Left ventricle myocardium inferior (tissue), 1 donor: ENCODE data around the gene UNC45A. TPM values are rescaled to one million over a fixed set of nuclear protein-coding genes. Genes with fewer than 3 reads are reported as not detected.

Experiments used
- DNase-seq: peaks from one replicate; pipeline ENCODE4 v3.0.0-alpha.2; 2020
- H3K27ac ChIP-seq: fragments of 200-600 bp; replicated peaks from 2 replicates; pipeline ENCODE4 v1.8.0; 2021
- H3K27me3 ChIP-seq: fragments of 200-600 bp; 2 replicates; pipeline ENCODE4 v1.8.0; 2021; ENCODE audit warnings: low read depth
- H3K36me3 ChIP-seq: fragments of 200-600 bp; 2 replicates; pipeline ENCODE4 v1.8.0; 2021
- H3K4me1 ChIP-seq: fragments of 200-600 bp; 2 replicates; pipeline ENCODE4 v1.8.0; 2021
- H3K4me3 ChIP-seq: fragments of 200-600 bp; 2 replicates; pipeline ENCODE4 v1.8.0; 2021; ENCODE audit warnings: mild to moderate bottlenecking, moderate library complexity
- H3K9me3 ChIP-seq: fragments of 200-600 bp; replicated peaks from 2 replicates; pipeline ENCODE4 v1.8.0; 2021
- CTCF ChIP-seq: fragments of 200-600 bp; IDR thresholded peaks from 2 replicates; pipeline ENCODE4 v1.8.0; 2021; ENCODE audit warnings: antibody characterized with exemption, mild to moderate bottlenecking, borderline replicate concordance
- intact Hi-C: fragments of 100-400 bp; cut with micrococcal nuclease; formaldehyde crosslinking; loops from one replicate; pipeline ENCODE4 v1.11.0; 2022
- total RNA-seq: library from RNA; stranded (reverse); fragmentation: NEBNext Ultra II Directional; extraction: Animal tissue kit (Norgen Biotek cat#: 25700); gene quantifications from one replicate; pipeline ENCODE4 v1.2.1, GENCODE V29; 2021
- donor health status: DM: no; HTN: yes; CAD: no; lungs with severe emphysema.

UNC45A gene
- total RNA-seq, 1 donor from 2014 or later: 21.9 TPM

- H3K4me3 ChIP-seq: no peak overlapping the region
- intact Hi-C loops: no loop called here
- TF ChIP-seq CTCF: no peak
- peaks cover 43% of the 10 kb centered on the region for H3K4me1 ChIP-seq
- H3K27me3 ChIP-seq: no peaks in the 10 kb centered on the region
- no peak for DNase-seq
- no peak overlapping the region for H3K27ac ChIP-seq
- no peaks in the 10 kb centered on the region for H3K9me3 ChIP-seq
- peaks cover 60% of the 10 kb centered on the region for H3K36me3 ChIP-seq
Measured at GRCh38 chr15:90962021-90962420, 26.9 kb downstream of the UNC45A start.

- Histone ChIP-seq H3K4me1 (peaks cover 3% of the 10 kb centered on the region), H3K27ac (no peak overlapping the region), H3K4me3 (no peak overlapping the region), H3K27me3 (no peaks in the 10 kb centered on the region), H3K36me3 (peaks cover 46% of the 10 kb centered on the region), H3K9me3 (no peaks in the 10 kb centered on the region)
- intact Hi-C loops: no loop called here
- DNase-seq: no peak
- TF ChIP-seq CTCF: no peak
Measured at GRCh38 chr15:90966262-90966661, 31.2 kb downstream of the UNC45A start.

- Histone ChIP-seq H3K4me3 (no peak overlapping the region), H3K27ac (no peak overlapping the region), H3K36me3 (peaks cover 37% of the 10 kb centered on the region), H3K27me3 (no peaks in the 10 kb centered on the region), H3K4me1 (no peaks in the 10 kb centered on the region), H3K9me3 (no peaks in the 10 kb centered on the region)
- intact Hi-C loops: no loop called here
- TF ChIP-seq CTCF: no peak
- DNase-seq: no peak
Measured at GRCh38 chr15:90967206-90967605, 32.1 kb downstream of the UNC45A start.

- Histone ChIP-seq H3K27ac (no peak overlapping the region), H3K4me3 (no peak overlapping the region), H3K36me3 (peaks cover 25% of the 10 kb centered on the region), H3K4me1 (no peaks in the 10 kb centered on the region), H3K27me3 (no peaks in the 10 kb centered on the region), H3K9me3 (no peaks in the 10 kb centered on the region)
- intact Hi-C loops: no loop called here
- DNase-seq: no peak
- TF ChIP-seq CTCF: no peak
Measured at GRCh38 chr15:90968434-90968833, 33.3 kb downstream of the UNC45A start.

GRCh38 chr15:90970274-90970673 lies 35.2 kb downstream of the UNC45A start:
- no peaks in the 10 kb centered on the region for H3K27me3 ChIP-seq
- peaks cover 14% of the 10 kb centered on the region for H3K36me3 ChIP-seq
- no peak for DNase-seq
- no peak overlapping the region for H3K4me3 ChIP-seq
- intact Hi-C loops: no loop called here
- H3K9me3 ChIP-seq: no peaks in the 10 kb centered on the region
- H3K4me1 ChIP-seq: no peaks in the 10 kb centered on the region
- no peak overlapping the region for H3K27ac ChIP-seq
- TF ChIP-seq CTCF: no peak

GRCh38 chr15:90972133-90972532 lies 37.0 kb downstream of the UNC45A start:
- no peaks in the 10 kb centered on the region for H3K9me3 ChIP-seq
- no peak overlapping the region for H3K4me3 ChIP-seq
- no peaks in the 10 kb centered on the region for H3K4me1 ChIP-seq
- no peaks in the 10 kb centered on the region for H3K36me3 ChIP-seq
- no peak overlapping the region for H3K27ac ChIP-seq
- no peaks in the 10 kb centered on the region for H3K27me3 ChIP-seq
- no peak for DNase-seq
- intact Hi-C loops: no loop called here
- TF ChIP-seq CTCF: no peak
